Measurements from ENCODE around the gene RCSD1.

GRCh38 chr1:167601442-167602383 is 28.3 kb upstream of the RCSD1 start:
- TF ChIP-seq CTCF (IDR thresholded peaks at IDR 0.05; ENCODE audit: low read length) (no peak), EZH2 (IDR thresholded peaks at IDR 0.05; ENCODE audit: borderline replicate concordance, low read length) (no peak)

All from OCI-LY1 (cell line).